Omental fat pad (tissue), 4 donors: ENCODE measurements around the gene VEZT. TPM values are rescaled to one million over a fixed set of nuclear protein-coding genes. Genes with fewer than 3 reads are reported as not detected.

Source experiments
- ATAC-seq: fragments of 150-250 bp; one replicate; pipeline ENCODE4 v1.9.1; 2016; ENCODE audit warnings: mild to moderate bottlenecking, moderate library complexity; ENCODE audit not compliant: low FRiP score
- DNase-seq: peaks from one replicate; pipeline ENCODE4 v3.0.0-alpha.2; 2019; ENCODE audit warnings: low spot score
- CTCF ChIP-seq, 3 donors: fragments of 450-650 bp; IDR thresholded peaks; one replicate each; pipeline ENCODE4 v1.5.1; 2016 to 2017; ENCODE audit warnings: antibody characterized with exemption in 3 of 3, mild to moderate bottlenecking in 3 of 3, moderate library complexity in 2 of 3
- total RNA-seq, 4 donors: library from RNA; depleted of rRNA; stranded (reverse); fragments of >200 nt; gene quantifications; one replicate each; pipeline ENCODE4 v1.1.0, GENCODE V29; 2016

The VEZT gene
- total RNA-seq, 4 donors from 2014 or later = 57.3 to 75.8 (median 64.0) TPM

- no peak for ATAC-seq
- TF ChIP-seq CTCF (IDR thresholded peaks at IDR 0.05) = no peak
Measured at GRCh38 chr12:95257541-95257940, 39.9 kb downstream of the VEZT start.

GRCh38 chr12:95258151-95258550 is 40.5 kb downstream of the VEZT start:
- DNase-seq = no peak
- no peak for TF ChIP-seq CTCF (IDR thresholded peaks at IDR 0.05)
- ATAC-seq = no peak

More at GRCh38 chr12:95257541-95257940, 39.9 kb downstream of the VEZT start:
- no peak for DNase-seq

- ATAC-seq (no peak), DNase-seq (no peak)
- TF ChIP-seq CTCF (IDR thresholded peaks at IDR 0.05) = no peak
Measured at GRCh38 chr12:95258803-95259202, 41.2 kb downstream of the VEZT start.

GRCh38 chr12:95259368-95259767 is 41.8 kb downstream of the VEZT start:
- ATAC-seq (no peak), DNase-seq (no peak)
- TF ChIP-seq CTCF (IDR thresholded peaks at IDR 0.05) = no peak

- ATAC-seq (no peak), DNase-seq (no peak)
- no peak for TF ChIP-seq CTCF (IDR thresholded peaks at IDR 0.05)
Measured at GRCh38 chr12:95261109-95261508, 43.5 kb downstream of the VEZT start.

- no peak for DNase-seq
Measured at GRCh38 chr12:95262808-95263207, 45.2 kb downstream of the VEZT start.

More at GRCh38 chr12:95262808-95263207, 45.2 kb downstream of the VEZT start:
- TF ChIP-seq CTCF (IDR thresholded peaks at IDR 0.05) = no peak
- ATAC-seq = no peak
